Coronary artery (tissue), 2 donors: ENCODE measurements around the gene ACOXL.
A peak's percentile ranks its signal among the peaks of the same experiment; 100 is the strongest.

Experiments used
- DNase-seq: peaks from one replicate; pipeline ENCODE4 v3.0.0-alpha.2; 2017; ENCODE audit warnings: low spot score
- H3K27ac ChIP-seq, 2 donors: fragments of 200-600 bp; sonication (generic); one replicate each; pipeline ENCODE4 v1.5.1; 2016 to 2019
- H3K4me3 ChIP-seq: fragments of 200-600 bp; sonication (generic); 2 replicates; pipeline ENCODE4 v1.5.1; 2016; ENCODE audit warnings: mild to moderate bottlenecking, moderate library complexity
- TF ChIP-seq, protein P1 (sequence below): fragments of 200-600 bp; sonication (generic); IDR thresholded peaks from one replicate; pipeline ENCODE4 v1.5.1; 2019; ENCODE audit warnings: antibody characterized with exemption

The ACOXL gene

DNA sequence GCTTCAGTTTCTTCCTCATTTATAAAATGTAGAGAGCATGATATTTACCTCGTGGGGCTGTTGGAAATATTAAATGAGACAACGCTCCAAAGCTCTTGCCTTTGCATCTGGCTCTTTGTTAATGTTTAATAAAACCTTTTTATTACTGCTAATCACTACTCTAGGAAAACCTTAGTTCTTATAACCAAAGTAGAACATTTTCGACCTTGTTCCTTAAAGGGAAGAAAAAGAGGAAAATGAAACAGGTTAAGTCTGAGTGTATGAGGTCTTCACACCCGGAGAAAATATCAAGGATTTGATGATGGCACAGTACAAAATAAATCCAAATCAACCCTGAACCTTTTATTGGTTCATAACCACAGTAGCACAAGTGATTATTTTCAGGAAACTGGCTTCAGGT, 301.8 kb downstream of the ACOXL start:
- no peak overlapping the region for H3K4me3 ChIP-seq
- no peak for DNase-seq
- no peak overlapping the region for H3K27ac ChIP-seq
- TF ChIP-seq, protein P1, sequence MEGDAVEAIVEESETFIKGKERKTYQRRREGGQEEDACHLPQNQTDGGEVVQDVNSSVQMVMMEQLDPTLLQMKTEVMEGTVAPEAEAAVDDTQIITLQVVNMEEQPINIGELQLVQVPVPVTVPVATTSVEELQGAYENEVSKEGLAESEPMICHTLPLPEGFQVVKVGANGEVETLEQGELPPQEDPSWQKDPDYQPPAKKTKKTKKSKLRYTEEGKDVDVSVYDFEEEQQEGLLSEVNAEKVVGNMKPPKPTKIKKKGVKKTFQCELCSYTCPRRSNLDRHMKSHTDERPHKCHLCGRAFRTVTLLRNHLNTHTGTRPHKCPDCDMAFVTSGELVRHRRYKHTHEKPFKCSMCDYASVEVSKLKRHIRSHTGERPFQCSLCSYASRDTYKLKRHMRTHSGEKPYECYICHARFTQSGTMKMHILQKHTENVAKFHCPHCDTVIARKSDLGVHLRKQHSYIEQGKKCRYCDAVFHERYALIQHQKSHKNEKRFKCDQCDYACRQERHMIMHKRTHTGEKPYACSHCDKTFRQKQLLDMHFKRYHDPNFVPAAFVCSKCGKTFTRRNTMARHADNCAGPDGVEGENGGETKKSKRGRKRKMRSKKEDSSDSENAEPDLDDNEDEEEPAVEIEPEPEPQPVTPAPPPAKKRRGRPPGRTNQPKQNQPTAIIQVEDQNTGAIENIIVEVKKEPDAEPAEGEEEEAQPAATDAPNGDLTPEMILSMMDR = no peak

DNA sequence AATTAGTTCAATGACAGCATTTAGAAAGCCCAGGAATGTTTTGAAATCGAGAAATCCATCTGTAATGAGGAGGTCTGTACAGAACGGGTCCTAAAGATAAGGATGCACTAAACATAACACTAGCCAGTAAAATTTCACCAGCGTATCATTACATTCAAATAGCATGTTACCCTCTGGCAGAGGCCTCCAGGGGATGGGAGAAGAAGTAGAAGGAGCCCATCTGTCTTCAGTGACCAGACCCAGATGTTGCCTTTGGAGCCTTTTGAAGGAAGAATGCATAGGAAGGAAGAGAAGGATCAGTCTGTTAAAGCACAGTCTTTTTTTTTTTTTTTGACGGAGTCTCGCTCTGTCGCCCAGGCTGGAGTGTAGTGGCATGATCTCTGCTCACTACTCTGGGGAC, 302.2 kb downstream of the ACOXL start:
- no peak overlapping the region for H3K4me3 ChIP-seq
- TF ChIP-seq, protein P1 = no peak
- DNase-seq = no peak
- H3K27ac ChIP-seq = no peak overlapping the region

DNA sequence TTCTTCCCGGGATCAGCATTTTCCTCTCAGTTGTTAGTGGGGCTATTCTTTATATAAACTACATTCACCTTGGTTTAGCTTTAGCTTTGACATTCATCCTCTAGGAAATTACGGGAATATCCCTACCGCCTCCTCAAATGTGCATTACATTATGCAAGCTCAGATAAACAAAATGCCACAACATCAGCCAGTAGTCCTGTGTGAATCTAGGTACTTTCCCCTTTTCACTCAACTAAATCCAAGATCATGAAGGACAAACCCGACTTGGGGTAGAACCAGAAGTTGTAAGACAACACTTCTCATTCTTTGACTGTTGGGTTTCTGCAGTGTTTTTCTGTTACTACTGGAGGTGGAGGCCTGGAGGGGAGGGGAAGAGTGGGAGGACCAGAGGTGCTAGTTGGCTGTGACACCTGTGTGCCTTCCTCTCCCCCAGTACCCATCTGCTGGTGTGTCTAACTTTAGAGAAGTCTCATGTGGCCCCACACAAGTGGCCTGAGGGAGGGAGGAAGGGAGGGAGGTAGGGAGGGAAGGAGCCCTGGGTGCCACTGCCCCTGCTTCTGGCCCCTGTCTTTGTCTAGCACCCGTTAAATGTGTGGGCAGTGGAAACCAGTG, 303.6 kb downstream of the ACOXL start:
- TF ChIP-seq, protein P1 = no peak
- Histone ChIP-seq H3K4me3 (no peak overlapping the region), H3K27ac (no peak overlapping the region)
- DNase-seq = peak; percentile 21

DNA sequence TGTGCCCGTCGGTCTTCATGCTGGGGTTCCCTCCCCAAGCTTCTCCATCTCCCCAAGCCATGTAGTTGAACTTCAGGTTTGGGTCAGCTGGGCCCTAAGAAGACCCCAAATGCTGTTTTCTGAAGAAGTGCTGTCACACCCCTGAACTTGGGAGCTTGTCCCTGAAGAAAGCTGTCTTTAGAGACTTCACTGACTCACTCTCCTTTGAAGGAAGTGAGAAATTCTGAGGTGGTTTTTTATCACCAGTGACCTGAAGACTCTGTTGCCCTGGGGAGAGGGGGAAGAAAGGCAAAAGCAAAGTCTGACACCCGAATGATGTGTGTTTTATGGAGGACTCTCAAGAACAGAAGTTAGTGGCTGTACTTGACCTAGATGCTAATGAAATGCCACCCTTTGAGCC, 304.8 kb downstream of the ACOXL start:
- Histone ChIP-seq H3K27ac (no peak overlapping the region), H3K4me3 (no peak overlapping the region)
- peak; percentile 45 for DNase-seq
- TF ChIP-seq, protein P1 = no peak

DNA sequence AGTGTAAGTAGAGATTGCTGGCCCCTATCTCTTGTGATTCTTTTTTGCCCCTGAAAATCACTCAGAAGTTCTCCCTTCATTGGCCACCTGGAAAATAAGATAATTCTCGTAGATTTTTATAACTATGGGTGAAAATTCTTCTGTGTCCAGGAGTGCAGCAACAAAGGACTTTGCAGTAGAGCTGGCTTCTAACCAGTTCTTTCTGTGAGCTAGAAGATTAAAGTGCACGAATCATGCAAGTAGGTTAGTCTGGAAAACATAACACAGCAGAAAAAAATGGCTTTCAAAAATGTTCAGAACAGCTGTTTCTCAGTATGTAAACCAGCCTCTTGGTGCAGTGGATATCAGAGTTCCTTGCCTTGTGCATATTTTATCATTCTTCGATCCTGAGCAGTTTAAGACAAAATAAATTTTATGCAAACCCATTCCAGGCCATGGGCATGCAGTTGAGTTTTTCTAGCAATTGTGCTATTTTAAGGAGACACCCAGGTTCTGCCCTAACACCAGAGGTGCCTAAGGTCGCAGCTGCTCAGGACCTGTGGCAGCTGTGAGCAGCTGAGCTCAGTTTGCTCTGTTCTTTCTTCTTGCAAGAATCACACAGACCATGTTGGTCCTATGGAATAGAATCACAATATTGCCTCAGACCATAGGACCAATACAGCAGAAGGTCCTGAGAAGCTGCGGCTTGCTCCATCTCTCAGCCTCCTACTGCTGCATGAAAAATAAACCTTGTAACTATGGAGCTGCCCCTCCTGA, 307.4 kb downstream of the ACOXL start:
- TF ChIP-seq, protein P1 = no peak
- no peak overlapping the region for H3K4me3 ChIP-seq
- no peak for DNase-seq
- no peak overlapping the region for H3K27ac ChIP-seq

DNA sequence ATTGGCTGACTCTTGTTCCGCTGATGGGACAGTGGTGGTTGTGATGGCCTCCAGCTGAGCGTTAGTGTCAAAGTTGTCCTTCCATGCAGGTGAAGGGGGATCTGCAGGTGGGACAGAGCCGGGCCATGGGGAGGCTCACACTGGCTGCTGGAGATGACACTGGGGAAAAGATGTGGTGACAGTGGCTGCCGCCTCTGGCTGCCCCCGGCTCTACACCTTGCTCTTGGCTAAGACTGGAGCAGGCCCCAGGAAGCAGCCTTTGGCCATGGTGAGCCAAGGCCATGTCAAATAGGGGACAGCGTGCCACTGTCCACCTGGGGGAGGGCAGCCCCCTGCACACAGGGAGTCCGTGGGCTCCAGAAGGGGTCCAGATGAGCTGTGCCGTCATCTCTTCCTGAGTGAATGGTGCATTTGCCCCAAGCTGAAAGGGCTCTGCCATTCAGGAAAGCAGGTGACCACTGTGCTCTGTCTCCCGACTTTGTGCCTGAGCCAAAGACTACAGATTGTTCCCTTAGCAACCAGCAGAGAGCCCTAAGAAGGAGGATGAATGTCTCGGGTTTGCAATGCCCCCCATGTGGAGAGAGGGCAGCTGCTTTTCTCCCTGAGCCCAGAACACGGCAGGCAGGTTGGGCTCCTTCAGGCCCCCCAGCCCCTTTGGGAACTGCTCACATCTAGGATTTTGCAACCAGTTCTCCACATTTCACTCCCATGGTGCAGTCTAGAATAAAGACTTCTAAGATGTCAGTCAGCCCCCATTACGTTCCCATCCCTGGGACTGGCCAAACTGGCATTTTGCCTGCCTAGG, 309.2 kb downstream of the ACOXL start:
- Histone ChIP-seq H3K4me3 (no peak overlapping the region), H3K27ac (no peak overlapping the region)
- TF ChIP-seq, protein P1 = no peak
- no peak for DNase-seq
